Coronary artery (tissue), 2 donors: Measurements from ENCODE around the gene TLR10.
A peak's percentile ranks its signal among the peaks of the same experiment; 100 is the strongest.

Experiments
- DNase-seq: peaks from one replicate; pipeline ENCODE4 v3.0.0-alpha.2; 2017; ENCODE audit warnings: low spot score
- H3K27ac ChIP-seq, 2 donors: fragments of 200-600 bp; sonication (generic); one replicate each; pipeline ENCODE4 v1.5.1; 2016 to 2019
- H3K4me3 ChIP-seq: fragments of 200-600 bp; sonication (generic); 2 replicates; pipeline ENCODE4 v1.5.1; 2016; ENCODE audit warnings: mild to moderate bottlenecking, moderate library complexity
- TF ChIP-seq, protein P1 (sequence below): fragments of 200-600 bp; sonication (generic); IDR thresholded peaks from one replicate; pipeline ENCODE4 v1.5.1; 2019; ENCODE audit warnings: antibody characterized with exemption

Gene TLR10

DNA sequence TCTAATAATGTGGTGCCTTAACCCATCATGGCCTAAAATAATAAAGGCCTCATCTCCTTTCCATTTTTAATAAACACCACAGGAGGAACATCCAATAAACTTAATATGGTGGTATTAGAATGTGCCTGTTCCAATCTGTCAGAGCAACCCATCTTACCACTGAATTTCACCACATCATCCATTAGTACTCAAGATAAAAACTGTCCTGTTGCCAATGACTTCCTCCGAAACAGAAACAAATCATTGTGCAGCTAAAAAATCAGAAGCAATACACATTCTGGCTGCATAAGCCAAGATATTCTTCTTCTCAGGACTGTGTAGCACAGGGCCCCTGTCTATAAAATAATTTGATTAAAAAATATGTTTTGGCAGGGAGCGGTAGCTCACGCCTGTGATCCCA lies 18.5 kb downstream of the TLR10 start:
- no peak overlapping the region for H3K27ac ChIP-seq
- no peak overlapping the region for H3K4me3 ChIP-seq
- TF ChIP-seq, protein P1, sequence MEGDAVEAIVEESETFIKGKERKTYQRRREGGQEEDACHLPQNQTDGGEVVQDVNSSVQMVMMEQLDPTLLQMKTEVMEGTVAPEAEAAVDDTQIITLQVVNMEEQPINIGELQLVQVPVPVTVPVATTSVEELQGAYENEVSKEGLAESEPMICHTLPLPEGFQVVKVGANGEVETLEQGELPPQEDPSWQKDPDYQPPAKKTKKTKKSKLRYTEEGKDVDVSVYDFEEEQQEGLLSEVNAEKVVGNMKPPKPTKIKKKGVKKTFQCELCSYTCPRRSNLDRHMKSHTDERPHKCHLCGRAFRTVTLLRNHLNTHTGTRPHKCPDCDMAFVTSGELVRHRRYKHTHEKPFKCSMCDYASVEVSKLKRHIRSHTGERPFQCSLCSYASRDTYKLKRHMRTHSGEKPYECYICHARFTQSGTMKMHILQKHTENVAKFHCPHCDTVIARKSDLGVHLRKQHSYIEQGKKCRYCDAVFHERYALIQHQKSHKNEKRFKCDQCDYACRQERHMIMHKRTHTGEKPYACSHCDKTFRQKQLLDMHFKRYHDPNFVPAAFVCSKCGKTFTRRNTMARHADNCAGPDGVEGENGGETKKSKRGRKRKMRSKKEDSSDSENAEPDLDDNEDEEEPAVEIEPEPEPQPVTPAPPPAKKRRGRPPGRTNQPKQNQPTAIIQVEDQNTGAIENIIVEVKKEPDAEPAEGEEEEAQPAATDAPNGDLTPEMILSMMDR = no peak
- DNase-seq = no peak

DNA sequence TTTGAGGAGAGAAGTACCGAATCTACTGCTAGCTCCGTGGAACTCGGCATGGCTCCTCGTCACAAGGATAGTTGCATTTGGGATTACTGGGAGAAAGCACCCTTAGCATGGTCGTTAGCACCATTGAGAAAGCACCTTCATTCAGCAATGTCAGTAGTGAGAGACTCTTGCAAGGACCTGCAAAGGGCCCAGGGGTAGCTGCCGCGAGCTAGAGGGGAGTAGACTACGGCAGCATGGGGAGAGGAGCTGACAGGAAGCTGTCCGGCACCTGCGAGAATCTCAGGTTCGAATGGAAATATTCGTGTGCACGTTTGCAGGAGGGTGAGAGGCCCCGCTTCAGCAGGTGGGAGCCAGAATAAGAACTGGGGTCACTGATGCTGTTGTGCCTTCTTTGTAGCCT lies 20.2 kb downstream of the TLR10 start:
- no peak for DNase-seq
- TF ChIP-seq, protein P1 = no peak
- H3K4me3 ChIP-seq = no peak overlapping the region
- H3K27ac ChIP-seq = no peak overlapping the region

DNA sequence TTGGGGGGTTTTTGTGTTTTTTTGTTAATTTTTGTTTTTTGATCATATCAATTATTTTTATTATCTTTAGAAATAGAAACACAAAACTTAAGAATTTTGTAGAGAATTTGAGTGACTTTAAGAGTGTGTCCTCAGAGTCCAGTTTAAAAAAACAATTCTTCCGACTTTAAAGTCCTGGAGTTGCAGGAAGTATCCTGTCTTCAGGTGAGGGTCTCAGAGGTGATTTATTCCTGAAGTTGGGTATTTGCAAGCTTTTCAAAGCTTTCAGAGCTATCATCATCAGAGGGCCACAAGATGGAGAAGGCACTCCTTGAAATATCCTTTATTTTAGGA lies 23.0 kb downstream of the TLR10 start:
- no peak overlapping the region for H3K27ac ChIP-seq
- no peak for DNase-seq
- TF ChIP-seq, protein P1 = no peak

DNA sequence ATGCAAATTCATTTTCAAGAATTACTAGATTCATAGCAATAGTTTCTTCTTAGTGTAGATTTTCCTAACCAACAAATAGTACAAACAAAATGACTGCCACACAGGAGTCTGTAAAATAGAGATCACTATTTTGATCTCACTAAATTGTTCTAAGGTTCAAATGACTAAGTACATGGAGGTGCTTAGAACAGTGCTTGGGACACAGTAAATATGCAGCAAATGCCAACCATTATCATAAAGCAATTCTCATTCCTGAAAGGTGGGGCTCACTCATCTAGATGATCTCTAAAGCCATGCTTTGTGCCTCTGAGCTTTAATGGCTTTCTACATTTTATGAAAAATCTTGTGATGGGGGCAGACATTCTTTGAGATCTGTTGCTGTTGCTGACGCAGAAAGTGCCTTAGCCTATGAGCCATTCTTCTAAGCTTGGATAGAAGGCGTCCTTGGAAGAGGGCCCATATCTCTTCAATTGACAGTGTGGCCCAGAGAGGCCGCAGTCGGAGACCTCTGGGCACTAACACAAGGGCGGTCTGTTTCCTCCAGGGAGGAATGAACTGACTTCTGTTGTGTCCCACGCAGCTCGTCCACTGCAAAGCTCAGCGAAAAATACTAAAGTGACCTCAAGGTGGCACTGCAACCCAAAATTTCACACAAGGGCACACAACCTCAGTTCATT lies 23.5 kb downstream of the TLR10 start:
- no peak for DNase-seq
- no peak overlapping the region for H3K27ac ChIP-seq
- TF ChIP-seq, protein P1 = peak; percentile 48

More for the DNA sequence above, 23.0 kb downstream of the TLR10 start:
- no peak overlapping the region for H3K4me3 ChIP-seq

DNA sequence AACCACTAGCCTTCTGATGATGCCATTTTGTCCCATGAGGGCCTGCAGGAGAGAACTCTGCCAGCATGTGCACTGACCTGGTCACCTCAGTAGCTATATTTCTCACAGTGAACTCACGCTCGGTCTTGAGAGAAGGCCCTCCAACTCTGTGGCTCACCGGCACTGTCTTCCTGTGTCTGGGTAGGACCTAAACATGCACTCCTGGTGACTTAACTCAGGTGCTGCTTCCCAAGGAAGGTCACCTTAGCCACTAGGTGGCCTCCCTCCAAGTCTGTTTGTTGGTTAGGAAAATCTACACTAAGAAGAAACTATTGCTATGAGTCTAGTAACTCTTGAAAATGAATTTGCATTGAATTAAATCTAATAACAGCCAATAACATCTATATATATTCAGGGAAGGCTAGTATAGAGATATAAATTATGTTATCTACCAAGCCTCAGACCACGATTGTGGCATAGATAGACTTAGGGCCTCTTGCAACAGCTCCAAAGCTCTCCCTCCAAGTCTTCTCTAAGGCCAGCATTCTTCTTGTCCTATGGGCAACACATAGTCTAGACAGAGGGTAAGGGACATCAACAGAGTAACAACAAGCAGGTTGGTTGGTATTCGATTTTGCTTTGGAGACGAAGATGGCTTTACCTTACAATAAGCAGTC lies 24.7 kb downstream of the TLR10 start:
- TF ChIP-seq, protein P1 = no peak
- Histone ChIP-seq H3K4me3 (no peak overlapping the region), H3K27ac (no peak overlapping the region)
- DNase-seq = no peak

More for the DNA sequence above, 23.5 kb downstream of the TLR10 start:
- H3K4me3 ChIP-seq = no peak overlapping the region

DNA sequence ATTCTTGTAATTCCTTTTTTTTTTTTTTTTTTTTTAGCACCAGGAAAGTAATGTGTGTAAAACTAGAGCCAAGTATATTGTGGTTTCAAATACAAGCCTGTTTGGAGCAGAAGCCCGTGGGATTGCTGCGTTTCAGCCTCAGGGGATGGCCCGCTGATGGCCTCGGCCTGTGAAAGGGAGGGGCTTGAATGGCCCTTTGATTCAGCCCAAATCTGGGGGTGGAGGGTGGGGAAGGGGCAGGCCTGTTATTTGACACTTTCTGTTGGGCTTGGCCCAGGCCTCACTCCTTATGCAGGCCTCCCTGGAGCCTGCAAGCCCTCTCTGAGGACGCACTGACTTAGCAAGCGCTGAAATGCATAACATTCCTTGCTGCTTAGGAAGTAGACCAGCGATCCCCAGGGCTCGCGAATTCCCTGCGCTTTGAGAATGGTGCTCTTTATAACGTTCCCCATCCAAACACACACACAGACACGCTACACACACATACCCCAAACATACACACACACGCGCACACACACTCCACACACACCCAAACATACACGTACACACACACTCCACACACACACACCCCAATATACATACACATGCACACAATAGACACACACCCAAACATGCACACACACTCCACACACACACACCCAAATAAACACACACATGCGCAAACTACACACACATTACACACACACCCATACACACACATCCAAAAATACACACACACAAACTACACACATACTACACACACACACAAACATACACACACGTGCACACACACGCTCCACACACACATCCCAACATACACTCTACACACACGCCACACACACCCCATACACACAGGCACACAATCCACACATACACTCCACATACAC lies 29.6 kb downstream of the TLR10 start:
- TF ChIP-seq, protein P1 = no peak
- peak; percentile 92 for DNase-seq
- H3K27ac ChIP-seq = peak overlapping the region; percentile 2 to 89
- peak overlapping the region; percentile 57 for H3K4me3 ChIP-seq
